ENCODE data around the gene FNDC10. TPM values are rescaled to one million over a fixed set of nuclear protein-coding genes. Genes with fewer than 3 reads are reported as not detected.

The FNDC10 gene
- total RNA-seq, 4 donors from 2014 or later = 4.1 to 6.9 (median 5.7) TPM

GRCh38 chr1:1578371-1578940 lies 21.5 kb downstream of the FNDC10 start:
- H3K27me3 ChIP-seq = no peaks in the 10 kb centered on the region
- no peak for DNase-seq
- no peak overlapping the region for H3K4me3 ChIP-seq
- no peaks in the 10 kb centered on the region for H3K36me3 ChIP-seq
- H3K27ac ChIP-seq = no peak overlapping the region
- no peak for TF ChIP-seq POLR2A (IDR thresholded peaks at IDR 0.05)
- TF ChIP-seq, protein P1, sequence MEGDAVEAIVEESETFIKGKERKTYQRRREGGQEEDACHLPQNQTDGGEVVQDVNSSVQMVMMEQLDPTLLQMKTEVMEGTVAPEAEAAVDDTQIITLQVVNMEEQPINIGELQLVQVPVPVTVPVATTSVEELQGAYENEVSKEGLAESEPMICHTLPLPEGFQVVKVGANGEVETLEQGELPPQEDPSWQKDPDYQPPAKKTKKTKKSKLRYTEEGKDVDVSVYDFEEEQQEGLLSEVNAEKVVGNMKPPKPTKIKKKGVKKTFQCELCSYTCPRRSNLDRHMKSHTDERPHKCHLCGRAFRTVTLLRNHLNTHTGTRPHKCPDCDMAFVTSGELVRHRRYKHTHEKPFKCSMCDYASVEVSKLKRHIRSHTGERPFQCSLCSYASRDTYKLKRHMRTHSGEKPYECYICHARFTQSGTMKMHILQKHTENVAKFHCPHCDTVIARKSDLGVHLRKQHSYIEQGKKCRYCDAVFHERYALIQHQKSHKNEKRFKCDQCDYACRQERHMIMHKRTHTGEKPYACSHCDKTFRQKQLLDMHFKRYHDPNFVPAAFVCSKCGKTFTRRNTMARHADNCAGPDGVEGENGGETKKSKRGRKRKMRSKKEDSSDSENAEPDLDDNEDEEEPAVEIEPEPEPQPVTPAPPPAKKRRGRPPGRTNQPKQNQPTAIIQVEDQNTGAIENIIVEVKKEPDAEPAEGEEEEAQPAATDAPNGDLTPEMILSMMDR (IDR thresholded peaks at IDR 0.05) = no peak
- H3K4me1 ChIP-seq = peaks cover 0 to 14% (median 0%) of the 10 kb centered on the region in 4 donors
- no peaks in the 10 kb centered on the region for H3K9me3 ChIP-seq

GRCh38 chr1:1577367-1578011 lies 22.4 kb downstream of the FNDC10 start:
- Histone ChIP-seq H3K36me3 (no peaks in the 10 kb centered on the region), H3K27me3 (no peaks in the 10 kb centered on the region), H3K4me3 (no peak overlapping the region), H3K27ac (peak overlapping the region in 2 of 4 donors; percentile 60 to 67), H3K9me3 (no peaks in the 10 kb centered on the region), H3K4me1 (peaks cover 0 to 24% (median 0%) of the 10 kb centered on the region in 4 donors)
- TF ChIP-seq, protein P1 (IDR thresholded peaks at IDR 0.05) = no peak
- TF ChIP-seq POLR2A (IDR thresholded peaks at IDR 0.05) = peak; percentile 61 to 77
- peak in 2 of 3 donors; percentile 76 to 81 for DNase-seq

DNA sequence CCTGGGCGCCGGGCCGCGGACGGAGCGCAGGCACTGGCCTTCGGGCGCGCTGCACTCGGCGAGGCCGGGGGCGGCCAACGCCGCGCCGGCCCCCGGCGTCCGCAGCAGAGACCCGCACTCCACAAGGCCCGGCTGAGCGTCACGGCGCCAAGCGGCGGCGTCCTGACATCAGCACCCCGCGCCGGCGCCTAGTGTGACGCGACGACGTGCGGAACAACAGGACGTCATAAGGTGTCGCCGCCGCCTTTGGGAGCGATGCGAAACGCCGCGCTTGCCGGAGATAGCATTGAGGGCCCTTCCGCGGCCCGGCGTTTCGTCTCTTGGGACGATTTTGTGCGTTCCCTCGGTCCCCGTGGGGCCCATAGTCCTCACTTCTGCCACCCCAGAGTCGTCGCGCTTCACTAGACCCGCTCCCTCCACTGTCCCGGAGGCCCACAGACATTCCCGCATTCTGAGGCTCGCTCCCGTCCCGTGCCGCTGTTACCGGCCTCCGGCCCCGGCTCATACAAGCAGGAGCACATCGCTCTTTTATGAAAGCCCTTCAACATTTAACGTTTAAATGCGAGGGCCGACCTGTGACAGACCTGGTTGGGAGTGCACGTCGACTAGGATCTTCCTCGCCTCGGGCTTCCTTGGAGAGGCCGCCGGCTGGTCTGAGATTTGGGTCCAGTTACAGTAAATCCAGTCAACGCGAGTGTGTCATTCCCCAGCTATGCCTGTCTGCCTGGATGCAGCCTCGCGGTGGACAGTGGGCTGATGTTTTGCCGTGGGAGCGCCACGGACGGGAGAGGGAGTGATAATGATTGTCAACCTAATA lies 25.0 kb downstream of the FNDC10 start, which contains the start of gene SSU72:
Gene SSU72 (minus strand): TSS at position 143 of the 817 bp plus-strand sequence. CDS start 306 bp downstream, outside the sequence.
- TF ChIP-seq, protein P1 (IDR thresholded peaks at IDR 0.05) = peak in 2 of 6 experiments; percentile 12 to 30
- TF ChIP-seq POLR2A (IDR thresholded peaks at IDR 0.05) = peak; percentile 95 to 96

GRCh38 chr1:1573843-1574720 lies 25.9 kb downstream of the FNDC10 start:
- no peak for TF ChIP-seq POLR2A (IDR thresholded peaks at IDR 0.05)
- TF ChIP-seq, protein P1 (IDR thresholded peaks at IDR 0.05) = peak in 3 of 6 experiments; percentile 19 to 38 (median 23)
- Histone ChIP-seq H3K4me3 (peak overlapping the region; percentile 83 to 100 (median 98)), H3K9me3 (no peaks in the 10 kb centered on the region), H3K4me1 (peaks cover 0 to 45% (median 0%) of the 10 kb centered on the region in 4 donors), H3K36me3 (peaks cover 0 to 12% (median 0%) of the 10 kb centered on the region in 3 donors), H3K27ac (peak overlapping the region; percentile 93 to 100 (median 98)), H3K27me3 (no peaks in the 10 kb centered on the region)
- peak in 2 of 3 donors; percentile 39 to 77 for DNase-seq

More for the DNA sequence above, 25.0 kb downstream of the FNDC10 start, which contains the start of gene SSU72:
- no peaks in the 10 kb centered on the region for H3K9me3 ChIP-seq
- H3K27me3 ChIP-seq = no peaks in the 10 kb centered on the region
- DNase-seq = peak; percentile 91 to 97 (median 95)
- peaks cover 0 to 41% (median 0%) of the 10 kb centered on the region in 4 donors for H3K4me1 ChIP-seq
- H3K36me3 ChIP-seq = peaks cover 0 to 7% (median 0%) of the 10 kb centered on the region in 3 donors
- peak within 1 kb of the TSS; percentile 83 to 100 (median 98) for H3K4me3 ChIP-seq
- H3K27ac ChIP-seq = peak within 1 kb of the TSS; percentile 93 to 100 (median 98)
